ENCODE measurements around the gene CCDC6. TPM values are rescaled to one million over a fixed set of nuclear protein-coding genes. Genes with fewer than 3 reads are reported as not detected.
"Not testable (repeated sequence)": the region's sequence is repeated elsewhere in the genome, so short reads cannot be mapped to it uniquely, and the experiment has no call there.

CCDC6 gene
- total RNA-seq, 1 experiment from 2014 or later = 14.5 TPM

GRCh38 chr10:59905731-59906416, 482 bp downstream of the CCDC6 start:
- no peak for DNase-seq (ENCODE audit: low spot score)

GRCh38 chr10:59905066-59905730, 1.2 kb downstream of the CCDC6 start:
- DNase-seq (ENCODE audit: low spot score) = no peak

GRCh38 chr10:59904426-59905065, 1.8 kb downstream of the CCDC6 start:
- no peak for DNase-seq (ENCODE audit: low spot score)

- no peak for DNase-seq (ENCODE audit: low spot score)
Measured at GRCh38 chr10:59903871-59904270, 2.5 kb downstream of the CCDC6 start.

GRCh38 chr10:59902016-59902415, 4.3 kb downstream of the CCDC6 start:
- no peak for DNase-seq (ENCODE audit: low spot score)

- DNase-seq (ENCODE audit: low spot score) = no peak
Measured at GRCh38 chr10:59901470-59901869, 4.9 kb downstream of the CCDC6 start.

GRCh38 chr10:59900048-59900727, 6.2 kb downstream of the CCDC6 start:
- no peak for DNase-seq (ENCODE audit: low spot score)

GRCh38 chr10:59898125-59898835, 8.1 kb downstream of the CCDC6 start:
- no peak for DNase-seq (ENCODE audit: low spot score)

GRCh38 chr10:59896191-59896590, 10.2 kb downstream of the CCDC6 start:
- peak; percentile 14 for DNase-seq (ENCODE audit: low spot score)

- no peak for DNase-seq (ENCODE audit: low spot score)
Measured at GRCh38 chr10:59895629-59896116, 10.7 kb downstream of the CCDC6 start.

GRCh38 chr10:59894114-59894513, 12.2 kb downstream of the CCDC6 start:
- DNase-seq (ENCODE audit: low spot score) = peak; percentile 40

- no peak for DNase-seq (ENCODE audit: low spot score)
Measured at GRCh38 chr10:59892697-59893096, 13.7 kb downstream of the CCDC6 start.

- no peak for DNase-seq (ENCODE audit: low spot score)
Measured at GRCh38 chr10:59891936-59892335, 14.4 kb downstream of the CCDC6 start.

GRCh38 chr10:59891349-59891748, 15.0 kb downstream of the CCDC6 start:
- no peak for DNase-seq (ENCODE audit: low spot score)

- no peak for DNase-seq (ENCODE audit: low spot score)
Measured at GRCh38 chr10:59888781-59889435, 17.4 kb downstream of the CCDC6 start.

GRCh38 chr10:59887972-59888640, 18.2 kb downstream of the CCDC6 start:
- no peak for DNase-seq (ENCODE audit: low spot score)

GRCh38 chr10:59887006-59887405, 19.4 kb downstream of the CCDC6 start:
- no peak for DNase-seq (ENCODE audit: low spot score)

- DNase-seq (ENCODE audit: low spot score) = no peak
Measured at GRCh38 chr10:59885430-59886134, 20.8 kb downstream of the CCDC6 start.

GRCh38 chr10:59884893-59885292, 21.5 kb downstream of the CCDC6 start:
- not testable (repeated sequence) for DNase-seq (ENCODE audit: low spot score)

GRCh38 chr10:59881640-59882039, 24.7 kb downstream of the CCDC6 start:
- no peak for DNase-seq (ENCODE audit: low spot score)

All from H4 (cell line).